NT2/D1 (cell line): Measurements from ENCODE around the gene PAN3.
"Not testable (repeated sequence)": the region's sequence is repeated elsewhere in the genome, so short reads cannot be mapped to it uniquely, and the experiment has no call there.

Experiments used
- SUZ12 ChIP-seq: IDR thresholded peaks from 2 replicates; pipeline ENCODE4 v1.6.1; 2011; ENCODE audit not compliant: insufficient read length, insufficient read depth; ENCODE audit errors: extremely low read depth
- YY1 ChIP-seq: IDR thresholded peaks from 2 replicates; pipeline ENCODE4 v1.6.1; 2011; ENCODE audit not compliant: insufficient read length, insufficient read depth
- ZNF274 ChIP-seq: IDR thresholded peaks from 2 replicates; pipeline ENCODE4 v1.6.1; 2011; ENCODE audit warnings: mild to moderate bottlenecking, low read depth, low read length

GRCh38 chr13:28141542-28141941 lies 3.2 kb downstream of the PAN3 start:
- not testable (repeated sequence) for TF ChIP-seq YY1, ZNF274, SUZ12
